ENCODE measurements around the gene TUBE1. TPM values are rescaled to one million over a fixed set of nuclear protein-coding genes. Genes with fewer than 3 reads are reported as not detected.

TUBE1 gene
- total RNA-seq, 2 donors from 2014 or later: 7.1 to 14.9 TPM

DNA sequence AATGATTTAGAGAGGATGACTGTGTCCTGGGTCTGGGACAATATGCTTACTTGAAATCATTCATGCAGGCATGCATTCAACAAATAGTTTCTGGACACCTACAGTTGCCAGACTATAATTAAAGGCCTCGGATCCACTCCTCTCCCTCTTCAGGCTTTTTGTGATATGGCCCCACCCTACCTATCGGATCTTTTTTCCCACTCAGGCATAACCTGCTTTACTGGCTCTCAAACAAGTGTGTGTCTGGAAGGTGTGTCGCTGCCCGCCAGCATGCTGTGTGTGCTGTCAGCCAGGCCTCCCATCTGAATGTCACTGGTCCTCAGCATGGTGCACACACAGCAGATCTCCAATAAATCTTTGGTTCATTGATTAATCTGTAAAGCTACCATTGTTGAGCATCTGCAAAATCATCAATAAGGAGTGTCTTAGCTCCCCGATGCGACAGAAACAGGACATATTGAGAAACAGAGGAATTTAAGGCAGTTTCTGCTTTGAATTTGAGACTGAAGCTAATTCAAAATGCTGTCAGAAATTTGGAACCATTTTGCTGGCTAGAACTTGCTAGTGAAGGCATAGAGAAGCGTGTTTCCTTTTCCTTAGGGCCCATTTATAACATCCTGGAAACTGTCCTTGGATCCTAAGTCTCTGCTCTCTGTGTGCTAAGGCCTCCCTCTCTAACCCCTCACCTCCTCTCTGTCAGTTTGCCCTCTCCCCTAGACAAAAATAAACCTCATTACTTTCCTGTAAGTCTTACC lies 56.9 kb downstream of the TUBE1 start:
- intact Hi-C loops (cut with DNase I): no loop called here
- H3K27me3 ChIP-seq: no peaks in the 10 kb centered on the region

DNA sequence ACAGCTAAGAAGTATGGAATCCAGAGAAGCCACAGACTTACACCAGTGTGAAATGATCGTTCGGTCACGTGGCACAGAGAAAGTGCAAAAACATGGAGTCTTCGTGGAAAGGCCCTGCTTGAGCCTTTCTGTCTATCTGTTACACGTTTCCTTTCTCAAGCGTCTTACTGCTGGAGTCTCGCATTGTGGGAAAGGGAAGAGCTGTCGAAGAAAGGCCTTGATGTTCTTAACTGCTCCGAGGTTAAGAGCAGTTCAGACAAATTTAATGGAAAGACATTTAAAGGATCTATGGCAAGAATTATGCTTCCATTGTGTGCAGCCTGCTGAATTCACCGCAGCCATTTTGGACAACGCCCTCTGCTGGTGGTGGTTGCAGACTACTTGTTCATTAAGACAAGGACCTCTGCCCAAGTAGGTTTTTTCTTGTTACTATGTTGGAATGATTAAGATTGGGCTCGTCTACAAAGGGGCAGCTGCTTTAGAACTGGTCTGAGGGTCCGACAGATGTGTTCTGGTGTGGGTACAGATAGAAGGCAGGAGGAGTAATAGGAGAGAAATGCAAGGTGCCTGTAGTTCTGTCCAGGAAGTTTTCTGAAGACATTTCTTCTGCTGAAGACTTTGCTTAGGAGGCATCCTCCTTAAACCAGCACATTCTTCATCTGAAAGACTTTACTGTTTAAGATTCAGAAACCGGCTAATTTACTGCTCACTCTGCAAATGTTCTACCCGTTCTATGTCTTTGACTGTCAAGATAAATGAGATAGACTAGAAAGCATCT lies 58.0 kb downstream of the TUBE1 start:
- intact Hi-C loops (cut with DNase I): no loop called here
- Histone ChIP-seq H3K9me3 (no peaks in the 10 kb centered on the region), H3K9ac (ENCODE audit: low read depth in 2 of 2, low read length in 2 of 2) (no peak overlapping the region), H3K4me3 (no peak overlapping the region), H3K27me3 (no peaks in the 10 kb centered on the region), H3K36me3 (no peaks in the 10 kb centered on the region), H3K4me1 (no peaks in the 10 kb centered on the region), H3K27ac (no peak overlapping the region)
- peak; percentile 68 for DNase-seq
- TF ChIP-seq, protein P1, sequence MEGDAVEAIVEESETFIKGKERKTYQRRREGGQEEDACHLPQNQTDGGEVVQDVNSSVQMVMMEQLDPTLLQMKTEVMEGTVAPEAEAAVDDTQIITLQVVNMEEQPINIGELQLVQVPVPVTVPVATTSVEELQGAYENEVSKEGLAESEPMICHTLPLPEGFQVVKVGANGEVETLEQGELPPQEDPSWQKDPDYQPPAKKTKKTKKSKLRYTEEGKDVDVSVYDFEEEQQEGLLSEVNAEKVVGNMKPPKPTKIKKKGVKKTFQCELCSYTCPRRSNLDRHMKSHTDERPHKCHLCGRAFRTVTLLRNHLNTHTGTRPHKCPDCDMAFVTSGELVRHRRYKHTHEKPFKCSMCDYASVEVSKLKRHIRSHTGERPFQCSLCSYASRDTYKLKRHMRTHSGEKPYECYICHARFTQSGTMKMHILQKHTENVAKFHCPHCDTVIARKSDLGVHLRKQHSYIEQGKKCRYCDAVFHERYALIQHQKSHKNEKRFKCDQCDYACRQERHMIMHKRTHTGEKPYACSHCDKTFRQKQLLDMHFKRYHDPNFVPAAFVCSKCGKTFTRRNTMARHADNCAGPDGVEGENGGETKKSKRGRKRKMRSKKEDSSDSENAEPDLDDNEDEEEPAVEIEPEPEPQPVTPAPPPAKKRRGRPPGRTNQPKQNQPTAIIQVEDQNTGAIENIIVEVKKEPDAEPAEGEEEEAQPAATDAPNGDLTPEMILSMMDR (IDR thresholded peaks at IDR 0.05): peak; percentile 58

More for the DNA sequence above, 56.9 kb downstream of the TUBE1 start:
- no peaks in the 10 kb centered on the region for H3K9me3 ChIP-seq
- no peak overlapping the region for H3K27ac ChIP-seq
- TF ChIP-seq, protein P1 (IDR thresholded peaks at IDR 0.05): no peak
- peak; percentile 29 for DNase-seq
- H3K9ac ChIP-seq (ENCODE audit: low read depth in 2 of 2, low read length in 2 of 2): no peak overlapping the region
- H3K4me3 ChIP-seq: no peak overlapping the region
- no peaks in the 10 kb centered on the region for H3K36me3 ChIP-seq
- H3K4me1 ChIP-seq: no peaks in the 10 kb centered on the region

GRCh38 chr6:112027942-112028674 lies 59.2 kb downstream of the TUBE1 start:
- intact Hi-C loops (cut with DNase I): no loop called here

GRCh38 chr6:112026933-112027332 lies 60.3 kb downstream of the TUBE1 start:
- DNase-seq: no peak
- Histone ChIP-seq H3K4me1 (no peaks in the 10 kb centered on the region), H3K9ac (ENCODE audit: low read depth in 2 of 2, low read length in 2 of 2) (no peak overlapping the region), H3K27ac (no peak overlapping the region), H3K9me3 (no peaks in the 10 kb centered on the region), H3K27me3 (no peaks in the 10 kb centered on the region), H3K4me3 (no peak overlapping the region), H3K36me3 (no peaks in the 10 kb centered on the region)
- intact Hi-C loops (cut with DNase I): no loop called here
- TF ChIP-seq, protein P1 (IDR thresholded peaks at IDR 0.05): no peak

More at GRCh38 chr6:112027942-112028674, 59.2 kb downstream of the TUBE1 start:
- Histone ChIP-seq H3K27me3 (no peaks in the 10 kb centered on the region), H3K9ac (ENCODE audit: low read depth in 2 of 2, low read length in 2 of 2) (no peak overlapping the region), H3K36me3 (no peaks in the 10 kb centered on the region), H3K27ac (no peak overlapping the region), H3K4me3 (no peak overlapping the region), H3K9me3 (no peaks in the 10 kb centered on the region), H3K4me1 (no peaks in the 10 kb centered on the region)
- TF ChIP-seq, protein P1 (IDR thresholded peaks at IDR 0.05): no peak
- DNase-seq: no peak

- no peaks in the 10 kb centered on the region for H3K27me3 ChIP-seq
- H3K9me3 ChIP-seq: no peaks in the 10 kb centered on the region
- no peak overlapping the region for H3K9ac ChIP-seq (ENCODE audit: low read depth in 2 of 2, low read length in 2 of 2)
- no peaks in the 10 kb centered on the region for H3K36me3 ChIP-seq
- intact Hi-C loops (cut with DNase I): no loop called here
- no peak overlapping the region for H3K4me3 ChIP-seq
- H3K27ac ChIP-seq: no peak overlapping the region
- TF ChIP-seq, protein P1 (IDR thresholded peaks at IDR 0.05): no peak
- DNase-seq: no peak
- no peaks in the 10 kb centered on the region for H3K4me1 ChIP-seq
Measured at GRCh38 chr6:112024464-112024863, 62.8 kb downstream of the TUBE1 start.
